ENCODE measurements around the gene MCM9. TPM values are rescaled to one million over a fixed set of nuclear protein-coding genes. Genes with fewer than 3 reads are reported as not detected.

MCM9 gene
- total and polyA plus RNA-seq, 2 of the 13 experiments (the other 11 are each of a cell fraction or from before 2014, with no cell fraction given): 3.8 to 17.2 TPM

- TF ChIP-seq SKIL (CRISPR knock-in tag; IDR thresholded peaks at IDR 0.05; ENCODE audit: borderline replicate concordance): no peak
- no peak for TF ChIP-seq ZNF224 (CRISPR knock-in tag; IDR thresholded peaks at IDR 0.05)
- TF ChIP-seq ZMAT3 (CRISPR knock-in tag; conservative IDR thresholded peaks at IDR 0.05): peak; percentile 36; the same call in 1 of the 2 replicates
- TF ChIP-seq ZIK1 (CRISPR knock-in tag; IDR thresholded peaks at IDR 0.05; ENCODE audit: borderline replicate concordance, low read depth): no peak
- TF ChIP-seq NFRKB (IDR thresholded peaks at IDR 0.05): peak; percentile 67; the same call in 1 of the 2 replicates
- TF ChIP-seq, protein P1, sequence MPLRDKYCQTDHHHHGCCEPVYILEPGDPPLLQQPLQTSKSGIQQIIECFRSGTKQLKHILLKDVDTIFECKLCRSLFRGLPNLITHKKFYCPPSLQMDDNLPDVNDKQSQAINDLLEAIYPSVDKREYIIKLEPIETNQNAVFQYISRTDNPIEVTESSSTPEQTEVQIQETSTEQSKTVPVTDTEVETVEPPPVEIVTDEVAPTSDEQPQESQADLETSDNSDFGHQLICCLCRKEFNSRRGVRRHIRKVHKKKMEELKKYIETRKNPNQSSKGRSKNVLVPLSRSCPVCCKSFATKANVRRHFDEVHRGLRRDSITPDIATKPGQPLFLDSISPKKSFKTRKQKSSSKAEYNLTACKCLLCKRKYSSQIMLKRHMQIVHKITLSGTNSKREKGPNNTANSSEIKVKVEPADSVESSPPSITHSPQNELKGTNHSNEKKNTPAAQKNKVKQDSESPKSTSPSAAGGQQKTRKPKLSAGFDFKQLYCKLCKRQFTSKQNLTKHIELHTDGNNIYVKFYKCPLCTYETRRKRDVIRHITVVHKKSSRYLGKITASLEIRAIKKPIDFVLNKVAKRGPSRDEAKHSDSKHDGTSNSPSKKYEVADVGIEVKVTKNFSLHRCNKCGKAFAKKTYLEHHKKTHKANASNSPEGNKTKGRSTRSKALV (CRISPR knock-in tag; IDR thresholded peaks at IDR 0.05): no peak
- no peak for TF ChIP-seq HIVEP1 (CRISPR knock-in tag; IDR thresholded peaks at IDR 0.05)
- no peak for TF ChIP-seq FOXK1 (CRISPR knock-in tag; IDR thresholded peaks at IDR 0.05; ENCODE audit: borderline replicate concordance, low read depth)
- no peak for TF ChIP-seq ZFP91 (CRISPR knock-in tag; IDR thresholded peaks at IDR 0.05; ENCODE audit: borderline replicate concordance)
- TF ChIP-seq ARHGAP35 (CRISPR knock-in tag; IDR thresholded peaks at IDR 0.05; ENCODE audit: borderline replicate concordance): no peak
- TF ChIP-seq IKZF1 (IDR thresholded peaks at IDR 0.05): no peak
- TF ChIP-seq EP300 (IDR thresholded peaks at IDR 0.05; ENCODE audit: low read depth in 2 of 2, low read length in 2 of 2): no peak
- no peak for TF ChIP-seq EP300 (CRISPR knock-in tag; IDR thresholded peaks at IDR 0.05; ENCODE audit: borderline replicate concordance)
- no peak for TF ChIP-seq TCF7L2 (IDR thresholded peaks at IDR 0.05; ENCODE audit: low read depth, low read length)
- TF ChIP-seq ZBTB2 (CRISPR knock-in tag; IDR thresholded peaks at IDR 0.05; ENCODE audit: low read depth): no peak
- TF ChIP-seq BRCA1 (CRISPR knock-in tag; IDR thresholded peaks at IDR 0.05): no peak
- TF ChIP-seq HOXA9 (CRISPR knock-in tag; IDR thresholded peaks at IDR 0.05; ENCODE audit: borderline replicate concordance): 0 out of 2 replicates have a peak, but pooled peaks have one; percentile 1
- TF ChIP-seq, protein P2, sequence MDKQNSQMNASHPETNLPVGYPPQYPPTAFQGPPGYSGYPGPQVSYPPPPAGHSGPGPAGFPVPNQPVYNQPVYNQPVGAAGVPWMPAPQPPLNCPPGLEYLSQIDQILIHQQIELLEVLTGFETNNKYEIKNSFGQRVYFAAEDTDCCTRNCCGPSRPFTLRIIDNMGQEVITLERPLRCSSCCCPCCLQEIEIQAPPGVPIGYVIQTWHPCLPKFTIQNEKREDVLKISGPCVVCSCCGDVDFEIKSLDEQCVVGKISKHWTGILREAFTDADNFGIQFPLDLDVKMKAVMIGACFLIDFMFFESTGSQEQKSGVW (CRISPR knock-in tag; IDR thresholded peaks at IDR 0.05; ENCODE audit: borderline replicate concordance): no peak
- no peak for TF ChIP-seq ZSCAN25 (CRISPR knock-in tag; IDR thresholded peaks at IDR 0.05)
Observed at GRCh38 chr6:118893064-118893806, 41.7 kb downstream of the MCM9 start (continued).
